Ovary (tissue), 9 donors: ENCODE results near the gene DYRK3. TPM values are rescaled to one million over a fixed set of nuclear protein-coding genes. Genes with fewer than 3 reads are reported as not detected.

Experiments
- DNase-seq, 5 donors: peaks; one replicate each; pipeline ENCODE4 v3.0.0-alpha.2; 2019 to 2020
- H3K27ac ChIP-seq, 2 donors: fragments of 200-600 bp; one replicate each; pipeline versions ENCODE4 v1.5.1 to v1.8.0; 2019 to 2022
- H3K27me3 ChIP-seq: fragments of 200-600 bp; one replicate; pipeline ENCODE4 v1.8.0; 2022
- H3K36me3 ChIP-seq: fragments of 200-600 bp; sonication (generic); one replicate; pipeline ENCODE4 v1.5.1; 2019
- H3K4me1 ChIP-seq: one replicate; pipeline ENCODE4 v1.8.1; 2013; ENCODE audit warnings: mild to moderate bottlenecking, moderate library complexity; ENCODE audit not compliant: insufficient read depth
- H3K4me3 ChIP-seq: fragments of 200-600 bp; sonication (generic); one replicate; pipeline ENCODE4 v1.5.1; 2017
- H3K9me3 ChIP-seq, 2 donors: fragments of 200-600 bp in 1 of 2; sonication (generic) in 1 of 2; one replicate each; pipeline versions ENCODE4 v1.5.1 to v1.8.1; 2013 to 2019; ENCODE audit warnings: mild to moderate bottlenecking in 1 of 2, moderate library complexity in 1 of 2
- CTCF ChIP-seq, 3 donors: fragments of 450-650 bp in 2 of 3; fragments of 200-600 bp in 1 of 3; IDR thresholded peaks; one replicate each; pipeline versions ENCODE4 v1.5.1 to v1.8.0; 2016 to 2022; ENCODE audit warnings: antibody characterized with exemption in 3 of 3, mild to moderate bottlenecking in 1 of 3
- EP300 ChIP-seq: sonication (generic); formaldehyde crosslinking; IDR thresholded peaks from one replicate; pipeline ENCODE4 v1.6.1; 2017; ENCODE audit warnings: antibody characterized with exemption
- POLR2A ChIP-seq: fragments of 450-650 bp; IDR thresholded peaks from one replicate; pipeline ENCODE4 v1.6.1; 2017; ENCODE audit warnings: antibody characterized with exemption, mild to moderate bottlenecking, moderate library complexity
- WGBS, 3 donors: extraction: QIAGEN DNeasy Blood & Tissue Kit in 1 of 3; methylation state at CpG; one replicate each; pipeline versions ENCODE4 v1.1.5 to v1.1.7; 2013 to 2017; 5-methylcytosine and 5-hydroxymethylcytosine counted together
- intact Hi-C, 4 donors: fragments of 100-400 bp; cut with DNase I; formaldehyde crosslinking; loops; one replicate each; pipeline versions ENCODE4 v1.11.0 to v1.15.1; 2022 to 2023
- polyA plus RNA-seq, 2 donors: library from polyadenylated mRNA; stranded (reverse); fragments of 200-250 nt in 1 of 2; fragments of 350-450 nt in 1 of 2; fragmentation: Illumina TruSeq in 1 of 2; extraction: RNeasy Lipid Tissue Mini Kit (QIAGEN cat#74804) in 1 of 2; gene quantifications; one replicate each; pipeline ENCODE4 v1.2.3, GENCODE V29; 2013 to 2014
- total RNA-seq, 7 donors: library from RNA; depleted of rRNA in 2 of 7; stranded (reverse); fragments of >200 nt in 2 of 7; fragmentation: NEBNext Ultra II Directional in 3 of 7; extraction: Animal tissue kit (Norgen Biotek cat#: 25700) in 3 of 7; gene quantifications; one replicate each; pipeline versions ENCODE4 v1.1.0 to v1.2.4, GENCODE V29; 2016 to 2023
- donor health status: DM: no; HTN: no; CAD: no; lungs with moderate emphysema.
- donor health status: DM: no; HTN: no; CAD: no.
- donor health status: Bipolar disorder and iron deficiency.
- donor health status: DM: yes; HTN: yes; CAD: no.
- donor health status: DM: no; HTN: no; CAD: no.
- donor health status: DM: yes; HTN: yes; CAD: no.

Gene DYRK3
- total and polyA plus RNA-seq, 9 donors = 5.5 to 16.2 (median 10.1) TPM

GRCh38 chr1:206698011-206698410, 62.7 kb downstream of the DYRK3 start:
- H3K4me3 ChIP-seq = no peak overlapping the region
- peaks cover 15% of the 10 kb centered on the region for H3K4me1 ChIP-seq
- WGBS, 3 donors = 94 to 96% (median 96%) methylated on average over 2 of the region's 2 CpGs
- no peaks in the 10 kb centered on the region for H3K27me3 ChIP-seq
- H3K36me3 ChIP-seq = no peaks in the 10 kb centered on the region
- intact Hi-C loops = no loop called here
- H3K27ac ChIP-seq = no peak overlapping the region
- no peaks in the 10 kb centered on the region for H3K9me3 ChIP-seq
- TF ChIP-seq POLR2A = no peak
- no peak for TF ChIP-seq CTCF (IDR thresholded peaks at IDR 0.05)
- TF ChIP-seq EP300 = no peak
- DNase-seq = no peak

Other genes starting within 250 kb of the DYRK3 start
- gene IKBKE, start 165.1 kb upstream of the DYRK3 start, total RNA-seq = 1 to 10 TPM in 6 of 7 donors, under 1 TPM in 1; 0.86 to 3.9 (median 2.6) TPM
- gene IKBKE, start 165.1 kb upstream of the DYRK3 start, polyA plus RNA-seq = 1 to 10 TPM; 1.2 to 1.3 TPM
- gene RASSF5, start 128.0 kb upstream of the DYRK3 start, total RNA-seq = 10 to 100 TPM in 1 of 7 donors, 1 to 10 TPM in 6; 1.9 to 11.8 (median 5.3) TPM
- 1 to 10 TPM; 1.8 to 9.0 TPM for gene RASSF5, start 128.0 kb upstream of the DYRK3 start, polyA plus RNA-seq
- gene EIF2D, start 23.1 kb upstream of the DYRK3 start, total RNA-seq = 10 to 100 TPM; 46.4 to 72.8 (median 53.5) TPM
- 10 to 100 TPM; 63.4 to 90.0 TPM for gene EIF2D, start 23.1 kb upstream of the DYRK3 start, polyA plus RNA-seq
- 10 to 100 TPM; 28.4 to 71.2 (median 66.2) TPM for gene MAPKAPK2, start 49.4 kb downstream of the DYRK3 start, total RNA-seq
- gene MAPKAPK2, start 49.4 kb downstream of the DYRK3 start, polyA plus RNA-seq = 10 to 100 TPM; 34.5 to 64.7 TPM
- gene IL19, start 135.2 kb downstream of the DYRK3 start, total RNA-seq = not detected
- gene IL19, start 135.2 kb downstream of the DYRK3 start, polyA plus RNA-seq = not detected
- 1 to 10 TPM in 3 of 7 donors, under 1 TPM in 3, not detected in 1; 0.25 to 2.7 (median 0.94) TPM for gene IL10, start 137.0 kb downstream of the DYRK3 start, total RNA-seq
- 1 to 10 TPM; 3.2 to 4.0 TPM for gene IL10, start 137.0 kb downstream of the DYRK3 start, polyA plus RNA-seq
- gene IL20, start 230.1 kb downstream of the DYRK3 start, total RNA-seq = 1 to 10 TPM in 1 of 7 donors, not detected in 6; 2.6 TPM
- under 1 TPM in 1 of 2 donors, not detected in 1; 0.30 TPM for gene IL20, start 230.1 kb downstream of the DYRK3 start, polyA plus RNA-seq